A549 (cell line): Measurements from ENCODE around the gene MEGF8.

Experiments
- ESRRA ChIP-seq: fragments of 150-350 bp; IDR thresholded peaks from 2 replicates; pipeline ENCODE4 v1.6.1; 2014; ENCODE audit warnings: mild to moderate bottlenecking, low read length, borderline replicate concordance
- HOXB13 ChIP-seq: fragments of 250-450 bp; sonication (Bioruptor Pico); IDR thresholded peaks from 2 replicates; pipeline ENCODE4 v1.5.0; 2020; ENCODE audit warnings: low read depth, mild to moderate bottlenecking, moderate library complexity
- KDM5A ChIP-seq: fragments of 200-600 bp; sonication (generic); IDR thresholded peaks from 2 replicates; pipeline ENCODE4 v1.6.1; 2016; ENCODE audit warnings: antibody characterized with exemption, mild to moderate bottlenecking
- PHF8 ChIP-seq: fragments of 200-600 bp; sonication (generic); IDR thresholded peaks from 2 replicates; pipeline ENCODE4 v1.6.1; 2016; ENCODE audit warnings: low read depth, mild to moderate bottlenecking, antibody characterized with exemption, moderate library complexity, borderline replicate concordance
- POLR2A ChIP-seq: IDR thresholded peaks from 2 replicates; pipeline ENCODE4 v1.6.1; 2012; ENCODE audit warnings: mild to moderate bottlenecking, low read length
- TF ChIP-seq, protein P1 (sequence below): fragments of >200 bp; sonication (Bioruptor Twin); formaldehyde crosslinking; IDR thresholded peaks from 3 replicates; pipeline ENCODE4 v1.5.1; 2016
- TF ChIP-seq, protein P2 (sequence below): fragments of >200 bp; sonication (Bioruptor Twin); formaldehyde crosslinking; IDR thresholded peaks from 2 replicates; pipeline ENCODE4 v1.6.1; 2016
- TF ChIP-seq, protein P3 (sequence below): fragments of 150-350 bp; IDR thresholded peaks from 2 replicates; pipeline ENCODE4 v1.6.1; 2014; ENCODE audit warnings: low read depth, mild to moderate bottlenecking, low read length

DNA sequence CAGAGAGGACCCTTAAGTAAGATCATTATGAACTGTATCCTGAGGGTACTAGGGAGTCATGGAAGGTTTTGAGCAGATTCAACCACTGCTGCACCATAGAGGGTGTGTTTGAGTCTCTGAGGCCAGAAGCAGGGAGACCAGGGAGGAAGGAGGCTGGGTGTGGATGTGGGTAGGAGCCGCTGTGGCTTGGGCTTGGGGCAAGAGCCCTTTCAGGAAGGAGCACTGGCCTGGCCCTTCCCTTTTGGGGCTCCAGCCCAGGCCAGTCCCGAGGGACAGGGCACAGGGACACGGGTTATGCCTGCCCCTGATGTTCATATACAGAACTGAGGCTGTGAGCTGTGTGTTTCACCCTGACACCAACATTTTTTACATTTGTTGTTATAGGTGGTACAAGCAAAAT is 49.2 kb upstream of the MEGF8 start:
- TF ChIP-seq, protein P1, sequence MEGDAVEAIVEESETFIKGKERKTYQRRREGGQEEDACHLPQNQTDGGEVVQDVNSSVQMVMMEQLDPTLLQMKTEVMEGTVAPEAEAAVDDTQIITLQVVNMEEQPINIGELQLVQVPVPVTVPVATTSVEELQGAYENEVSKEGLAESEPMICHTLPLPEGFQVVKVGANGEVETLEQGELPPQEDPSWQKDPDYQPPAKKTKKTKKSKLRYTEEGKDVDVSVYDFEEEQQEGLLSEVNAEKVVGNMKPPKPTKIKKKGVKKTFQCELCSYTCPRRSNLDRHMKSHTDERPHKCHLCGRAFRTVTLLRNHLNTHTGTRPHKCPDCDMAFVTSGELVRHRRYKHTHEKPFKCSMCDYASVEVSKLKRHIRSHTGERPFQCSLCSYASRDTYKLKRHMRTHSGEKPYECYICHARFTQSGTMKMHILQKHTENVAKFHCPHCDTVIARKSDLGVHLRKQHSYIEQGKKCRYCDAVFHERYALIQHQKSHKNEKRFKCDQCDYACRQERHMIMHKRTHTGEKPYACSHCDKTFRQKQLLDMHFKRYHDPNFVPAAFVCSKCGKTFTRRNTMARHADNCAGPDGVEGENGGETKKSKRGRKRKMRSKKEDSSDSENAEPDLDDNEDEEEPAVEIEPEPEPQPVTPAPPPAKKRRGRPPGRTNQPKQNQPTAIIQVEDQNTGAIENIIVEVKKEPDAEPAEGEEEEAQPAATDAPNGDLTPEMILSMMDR = no peak
- TF ChIP-seq PHF8 (no peak), HOXB13 (CRISPR knock-in tag) (no peak), POLR2A (no peak), KDM5A (no peak), ESRRA (no peak)
- TF ChIP-seq, protein P2, sequence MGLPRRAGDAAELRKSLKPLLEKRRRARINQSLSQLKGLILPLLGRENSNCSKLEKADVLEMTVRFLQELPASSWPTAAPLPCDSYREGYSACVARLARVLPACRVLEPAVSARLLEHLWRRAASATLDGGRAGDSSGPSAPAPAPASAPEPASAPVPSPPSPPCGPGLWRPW = no peak
- TF ChIP-seq, protein P3, sequence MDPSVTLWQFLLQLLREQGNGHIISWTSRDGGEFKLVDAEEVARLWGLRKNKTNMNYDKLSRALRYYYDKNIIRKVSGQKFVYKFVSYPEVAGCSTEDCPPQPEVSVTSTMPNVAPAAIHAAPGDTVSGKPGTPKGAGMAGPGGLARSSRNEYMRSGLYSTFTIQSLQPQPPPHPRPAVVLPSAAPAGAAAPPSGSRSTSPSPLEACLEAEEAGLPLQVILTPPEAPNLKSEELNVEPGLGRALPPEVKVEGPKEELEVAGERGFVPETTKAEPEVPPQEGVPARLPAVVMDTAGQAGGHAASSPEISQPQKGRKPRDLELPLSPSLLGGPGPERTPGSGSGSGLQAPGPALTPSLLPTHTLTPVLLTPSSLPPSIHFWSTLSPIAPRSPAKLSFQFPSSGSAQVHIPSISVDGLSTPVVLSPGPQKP = no peak
